PC-3 (cell line): ENCODE measurements around the gene ECHDC1.

Source experiments
- CTCF ChIP-seq: fragments of 300-600 bp; sonication (generic); conservative IDR thresholded peaks from 2 replicates; pipeline ENCODE4 v1.5.1; 2017; ENCODE audit warnings: antibody characterized with exemption, low read depth, mild to moderate bottlenecking, low read length
- EZH2 ChIP-seq: fragments of 300-600 bp; sonication (generic); IDR thresholded peaks from one replicate; pipeline ENCODE4 v1.6.1; 2017; ENCODE audit warnings: antibody characterized with exemption, mild to moderate bottlenecking, low read length; ENCODE audit not compliant: unreplicated experiment
- EZH2phosphoT487 ChIP-seq: fragments of 300-600 bp; sonication (generic); IDR thresholded peaks from 2 replicates; pipeline ENCODE4 v1.6.1; 2018; ENCODE audit warnings: mild to moderate bottlenecking, antibody characterized with exemption, low read length, borderline replicate concordance

GRCh38 chr6:127266892-127267645, 76.3 kb downstream of the ECHDC1 start:
- TF ChIP-seq CTCF = no peak
- no peak for TF ChIP-seq EZH2phosphoT487
- no peak for TF ChIP-seq EZH2
